Progenitor cell of endocrine pancreas (in vitro differentiated cells): ENCODE measurements around the gene SLC14A1. TPM values are rescaled to one million over a fixed set of nuclear protein-coding genes. Genes with fewer than 3 reads are reported as not detected.

Source experiments
- DNase-seq: peaks from one replicate; pipeline ENCODE4 v3.0.0; 2021; ENCODE audit warnings: low spot score; ENCODE audit not compliant: unreplicated experiment
- H3K27ac Mint-ChIP-seq: 2 replicates; pipeline ENCODE4 v1.8.0; 2021; ENCODE audit warnings: mild to moderate bottlenecking, moderate library complexity, mixed read lengths
- H3K27me3 Mint-ChIP-seq: 2 replicates; pipeline ENCODE4 v1.8.0; 2021; ENCODE audit warnings: mixed read lengths
- H3K36me3 Mint-ChIP-seq: 2 replicates; pipeline ENCODE4 v1.8.0; 2022; ENCODE audit warnings: mixed read lengths; ENCODE audit not compliant: insufficient read depth
- H3K4me1 Mint-ChIP-seq: 2 replicates; pipeline ENCODE4 v1.8.0; 2021; ENCODE audit warnings: low read depth, mixed read lengths
- H3K4me3 Mint-ChIP-seq: 2 replicates; pipeline ENCODE4 v1.8.0; 2021; ENCODE audit warnings: low read depth, mild to moderate bottlenecking, moderate library complexity, mixed read lengths
- H3K9me3 Mint-ChIP-seq: 2 replicates; pipeline ENCODE4 v1.8.0; 2021; ENCODE audit warnings: low read depth, mixed read lengths
- CTCF ChIP-seq: fragments of 200-600 bp; sonication (generic); IDR thresholded peaks from one replicate; pipeline ENCODE4 v1.5.0; 2021; ENCODE audit warnings: antibody characterized with exemption, mild to moderate bottlenecking; ENCODE audit not compliant: unreplicated experiment
- total RNA-seq: library from RNA; stranded (reverse); gene quantifications from 2 replicates; pipeline ENCODE4 v1.2.1, GENCODE V29; 2021

SLC14A1 gene
- total RNA-seq, 1 donor from 2014 or later: 0.50 TPM

- H3K27ac Mint-ChIP-seq: no peak overlapping the region
- peaks cover 3% of the 10 kb centered on the region for H3K27me3 Mint-ChIP-seq
- no peak for DNase-seq
- H3K36me3 Mint-ChIP-seq: no peaks in the 10 kb centered on the region
- H3K4me1 Mint-ChIP-seq: peaks cover 8% of the 10 kb centered on the region
- H3K9me3 Mint-ChIP-seq: peaks cover 31% of the 10 kb centered on the region
- H3K4me3 Mint-ChIP-seq: no peak overlapping the region
- TF ChIP-seq CTCF: no peak
These were observed 15.2 kb upstream of the SLC14A1 start for GRCh38 chr18:45708831-45709230.

- no peak for DNase-seq
- TF ChIP-seq CTCF: no peak
- Mint-ChIP-seq H3K4me3 (no peak overlapping the region), H3K27me3 (peaks cover 6% of the 10 kb centered on the region), H3K27ac (no peak overlapping the region), H3K36me3 (no peaks in the 10 kb centered on the region), H3K4me1 (peaks cover 8% of the 10 kb centered on the region), H3K9me3 (peaks cover 18% of the 10 kb centered on the region)
These were observed 11.9 kb upstream of the SLC14A1 start for GRCh38 chr18:45712061-45712460.

GRCh38 chr18:45713239-45713638, 10.7 kb upstream of the SLC14A1 start:
- Mint-ChIP-seq H3K27me3 (peaks cover 6% of the 10 kb centered on the region), H3K36me3 (no peaks in the 10 kb centered on the region), H3K9me3 (peaks cover 13% of the 10 kb centered on the region), H3K4me1 (peaks cover 8% of the 10 kb centered on the region), H3K4me3 (no peak overlapping the region), H3K27ac (peak overlapping the region; percentile 7)
- TF ChIP-seq CTCF: no peak
- DNase-seq: no peak

GRCh38 chr18:45715212-45715780, 8.7 kb upstream of the SLC14A1 start:
- Mint-ChIP-seq H3K4me1 (peaks cover 8% of the 10 kb centered on the region), H3K36me3 (no peaks in the 10 kb centered on the region), H3K9me3 (no peaks in the 10 kb centered on the region), H3K27ac (no peak overlapping the region), H3K4me3 (no peak overlapping the region), H3K27me3 (peaks cover 8% of the 10 kb centered on the region)
- no peak for DNase-seq
- TF ChIP-seq CTCF: no peak

GRCh38 chr18:45719106-45719505, 4.9 kb upstream of the SLC14A1 start:
- no peak for DNase-seq
- Mint-ChIP-seq H3K27me3 (peaks cover 23% of the 10 kb centered on the region), H3K27ac (no peak overlapping the region), H3K36me3 (no peaks in the 10 kb centered on the region), H3K4me1 (peaks cover 3% of the 10 kb centered on the region), H3K4me3 (no peak overlapping the region), H3K9me3 (no peaks in the 10 kb centered on the region)
- TF ChIP-seq CTCF: no peak
